GM12878 (cell line): Measurements from ENCODE around the gene ATP5F1D. TPM values are rescaled to one million over a fixed set of nuclear protein-coding genes. Genes with fewer than 3 reads are reported as not detected.

Experiments used
- ATAC-seq: fragments of 200-7000 bp; cut with Tn5 transposase; 3 replicates; pipeline ENCODE4 v1.9.1; 2020; ENCODE audit warnings: mild to moderate bottlenecking, moderate library complexity
- BruUV-seq: library from RNA; stranded (reverse); fragments of 400-500 nt; replicated peaks from 2 replicates; lab custom pipeline; 2021; lab: Mats Ljungman, UMichigan
- CTCF ChIA-PET: fragments of 300-600 bp; sonication (Branson Sonifier 250); formaldehyde crosslinking; extraction: SDS; loops from one replicate; lab custom pipeline; 2021; ENCODE audit warnings: inconsistent platforms; lab: Yijun Ruan, JAX
- POLR2A ChIA-PET: fragments of 350-600 bp; formaldehyde crosslinking; extraction: SDS; loops from one replicate; lab custom pipeline; 2021; ENCODE audit warnings: inconsistent platforms; lab: Charles Lee
- RAD21 ChIA-PET: fragments of 300-600 bp; sonication (Branson Sonifier 250); formaldehyde crosslinking; loops from one replicate; lab custom pipeline; 2023; ENCODE audit warnings: antibody characterized with exemption; ENCODE audit not compliant: unreplicated experiment; lab: Charles Lee
- SMC1A ChIA-PET: fragments of 300-600 bp; sonication (Branson Sonifier 250); formaldehyde crosslinking; loops from one replicate; lab custom pipeline; 2023; ENCODE audit not compliant: unreplicated experiment, uncharacterized antibody; lab: Charles Lee
- DNase-seq: peaks from one replicate; pipeline ENCODE4 v3.0.0-alpha.2; 2011; ENCODE audit warnings: low read depth, low spot score
- FAIRE-seq: peaks from 3 replicates; lab custom pipeline; 2011; peaks lifted over from hg19 to GRCh38; lab: Jason Lieb, UNC
- H2AFZ ChIP-seq: 2 replicates; pipeline ENCODE4 v1.6.0; 2011; ENCODE audit warnings: low read depth, low read length, control low read depth; ENCODE audit not compliant: control insufficient read depth
- H3K27ac ChIP-seq: 2 replicates; pipeline ENCODE4 v1.5.1; 2011; ENCODE audit warnings: control low read depth; ENCODE audit not compliant: control insufficient read depth, insufficient read depth
- H3K27me3 ChIP-seq, 2 experiments: replicated peaks in 1 of 2; 2 replicates each; pipeline versions ENCODE4 v1.6.0 to v1.6.1; 2011; ENCODE audit warnings: low read length in 1 of 2; ENCODE audit not compliant: control insufficient read depth in 2 of 2, insufficient read depth in 2 of 2
- H3K36me3 ChIP-seq, 2 experiments: 2 replicates each; pipeline ENCODE4 v1.5.1; 2011; ENCODE audit warnings: low read length in 1 of 2; ENCODE audit not compliant: control insufficient read depth in 2 of 2, insufficient read depth in 2 of 2
- H3K4me1 ChIP-seq: 2 replicates; pipeline ENCODE4 v1.6.1; 2011; ENCODE audit warnings: mild to moderate bottlenecking, low read length, moderate library complexity, mixed read lengths; ENCODE audit not compliant: control insufficient read depth, insufficient read depth
- H3K4me2 ChIP-seq: 2 replicates; pipeline ENCODE4 v1.6.0; 2011; ENCODE audit warnings: control low read depth; ENCODE audit not compliant: control insufficient read depth, insufficient read depth
- H3K4me3 ChIP-seq: fragments of 200-600 bp; sonication (generic); 2 replicates; pipeline ENCODE4 v1.5.1; 2016
- H3K79me2 ChIP-seq: 2 replicates; pipeline ENCODE4 v1.6.0; 2011; ENCODE audit warnings: low read length; ENCODE audit not compliant: control insufficient read depth, insufficient read depth
- H3K9ac ChIP-seq: 2 replicates; pipeline ENCODE4 v1.8.0; 2011; ENCODE audit warnings: low read length, control low read depth, mixed read lengths; ENCODE audit not compliant: control insufficient read depth, insufficient read depth
- H3K9me3 ChIP-seq: replicated peaks from 3 replicates; pipeline ENCODE4 v1.5.1; 2011; ENCODE audit warnings: mild to moderate bottlenecking, low read length; ENCODE audit not compliant: control insufficient read depth, insufficient read depth
- H4K20me1 ChIP-seq: 2 replicates; pipeline ENCODE4 v1.6.0; 2011; ENCODE audit not compliant: control insufficient read depth, insufficient read depth
- DPF2 ChIP-seq: fragments of 450-650 bp; IDR thresholded peaks from 2 replicates; pipeline ENCODE4 v1.6.1; 2017; ENCODE audit warnings: mild to moderate bottlenecking
- EZH2 ChIP-seq: IDR thresholded peaks from 2 replicates; pipeline ENCODE4 v1.6.1; 2012; ENCODE audit warnings: low read depth, mild to moderate bottlenecking, control low read depth, inconsistent platforms, low read length, borderline replicate concordance; ENCODE audit not compliant: control insufficient read depth
- MAX ChIP-seq: IDR thresholded peaks from 2 replicates; pipeline ENCODE4 v1.6.1; 2012; ENCODE audit warnings: low read depth, low read length, improper control_type of control experiment
- NFYB ChIP-seq: IDR thresholded peaks from 2 replicates; pipeline ENCODE4 v1.6.1; 2011; ENCODE audit warnings: low read depth, mild to moderate bottlenecking, low read length, improper control_type of control experiment, moderate library complexity; ENCODE audit not compliant: insufficient read depth
- NRF1 ChIP-seq: conservative IDR thresholded peaks from 2 replicates; pipeline ENCODE4 v1.6.1; 2011; ENCODE audit warnings: mild to moderate bottlenecking, low read depth, low read length, improper control_type of control experiment
- RAD21 ChIP-seq: IDR thresholded peaks from 2 replicates; pipeline ENCODE4 v1.6.1; 2011; ENCODE audit warnings: mild to moderate bottlenecking, low read depth, low read length, moderate library complexity; ENCODE audit not compliant: insufficient read depth
- RB1 ChIP-seq: fragments of 450-650 bp; formaldehyde crosslinking; IDR thresholded peaks from 2 replicates; pipeline ENCODE4 v1.6.1; 2017; ENCODE audit warnings: mild to moderate bottlenecking, borderline replicate concordance
- SREBF1 ChIP-seq: IDR thresholded peaks from 2 replicates; pipeline ENCODE4 v1.6.1; 2012; ENCODE audit warnings: mild to moderate bottlenecking, low read length
- ZNF384 ChIP-seq: IDR thresholded peaks from 2 replicates; pipeline ENCODE4 v1.6.1; 2012; ENCODE audit warnings: low read depth, mild to moderate bottlenecking, low read length, improper control_type of control experiment, borderline replicate concordance
- WGBS: methylation state at CpG from one replicate; pipeline ENCODE4 v1.1.6; 2016; ENCODE audit warnings: low lambda C conversion rate; ENCODE audit not compliant: insufficient replicate concordance, insufficient coverage; ENCODE audit errors: missing lambda C conversion rate; 5-methylcytosine and 5-hydroxymethylcytosine counted together
- in situ Hi-C: fragments of 300-500 bp; cut with MboI; formaldehyde crosslinking; loops from 9 replicates; pipeline ENCODE4 v1.14.3; 2018; ENCODE audit warnings: mixed read lengths
- intact Hi-C: fragments of 100-400 bp; cut with micrococcal nuclease; formaldehyde crosslinking; loops from one replicate; pipeline ENCODE4 v1.14.2; 2022; ENCODE audit not compliant: unreplicated experiment
- polyA plus RNA-seq, 11 experiments: library from polyadenylated mRNA; depleted of rRNA in 4 of 11; unstranded in 6 of 11; stranded (reverse) in 5 of 11; fragments of >200 nt; fragmentation: Nextera tagmentation in 4 of 11; fragmentation: Illumina TruSeq in 1 of 11; extraction: Ambion mirVana in 4 of 11; extraction: Trizol in 1 of 11; gene quantifications; 1 replicate in 1 of 11; 2 replicates in 10 of 11; pipeline versions ENCODE4 v1.2.1 to v1.2.3, GENCODE V29; 2011 to 2016; ENCODE audit warnings: inconsistent platforms in 2 of 11, missing spikeins in 2 of 11, low read depth in 1 of 11
- total RNA-seq, 4 experiments: library from RNA; depleted of rRNA in 3 of 4; stranded (reverse); fragments of >200 nt in 3 of 4; fragmentation: Illumina TruSeq in 1 of 4; extraction: Trizol in 1 of 4; gene quantifications; 2 replicates each; pipeline versions ENCODE4 v1.2.1 to v1.2.3, GENCODE V29; 2013 to 2021
- TF ChIP-seq, protein P1 (sequence below): IDR thresholded peaks from 2 replicates; pipeline ENCODE4 v1.6.1; 2012; ENCODE audit warnings: low read depth, low read length, improper control_type of control experiment
- TF ChIP-seq, protein P2 (sequence below): fragments of 450-650 bp; IDR thresholded peaks from 2 replicates; pipeline ENCODE4 v1.6.1; 2017; ENCODE audit warnings: antibody characterized with exemption, mild to moderate bottlenecking, moderate library complexity

ATP5F1D gene
- total and polyA plus RNA-seq, 10 of the 15 experiments (the other 5 are each of a cell fraction or from before 2014, with no cell fraction given): 7.2 to 357 (median 49.5) TPM

- POLR2A ChIA-PET: no interaction called here
- Histone ChIP-seq H3K27ac (no peak overlapping the region), H3K9ac (no peak overlapping the region), H4K20me1 (no peaks in the 10 kb centered on the region), H3K27me3 (peaks cover 7 to 8% of the 10 kb centered on the region in 2 experiments; a peak in 3 of 4 replicates), H2AFZ (no peak overlapping the region), H3K79me2 (no peaks in the 10 kb centered on the region), H3K9me3 (no peaks in the 10 kb centered on the region), H3K36me3 (no peaks in the 10 kb centered on the region), H3K4me1 (peaks cover 7% of the 10 kb centered on the region), H3K4me2 (no peak overlapping the region), H3K4me3 (no peak overlapping the region)
- BruUV-seq: no TSS peak
- ATAC-seq (no peak), FAIRE-seq (no peak), DNase-seq (no peak)
- CTCF ChIA-PET: no interaction called here
- RAD21 ChIA-PET: no interaction called here
- in situ Hi-C loops (no loop called here), intact Hi-C loops (no loop called here)
- SMC1A ChIA-PET: interaction anchor here (0.9 kb wide), 1 partner anchor 52 kb away, joined by 3 read pairs; no protein-coding TSS in a partner anchor
- TF ChIP-seq EZH2 (no peak), NRF1 (no peak), RAD21 (no peak), DPF2 (no peak), RB1 (no peak), MAX (no peak), NFYB (no peak), ZNF384 (no peak), SREBF1 (no peak)
- TF ChIP-seq, protein P1, sequence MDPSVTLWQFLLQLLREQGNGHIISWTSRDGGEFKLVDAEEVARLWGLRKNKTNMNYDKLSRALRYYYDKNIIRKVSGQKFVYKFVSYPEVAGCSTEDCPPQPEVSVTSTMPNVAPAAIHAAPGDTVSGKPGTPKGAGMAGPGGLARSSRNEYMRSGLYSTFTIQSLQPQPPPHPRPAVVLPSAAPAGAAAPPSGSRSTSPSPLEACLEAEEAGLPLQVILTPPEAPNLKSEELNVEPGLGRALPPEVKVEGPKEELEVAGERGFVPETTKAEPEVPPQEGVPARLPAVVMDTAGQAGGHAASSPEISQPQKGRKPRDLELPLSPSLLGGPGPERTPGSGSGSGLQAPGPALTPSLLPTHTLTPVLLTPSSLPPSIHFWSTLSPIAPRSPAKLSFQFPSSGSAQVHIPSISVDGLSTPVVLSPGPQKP: no peak
- TF ChIP-seq, protein P2, sequence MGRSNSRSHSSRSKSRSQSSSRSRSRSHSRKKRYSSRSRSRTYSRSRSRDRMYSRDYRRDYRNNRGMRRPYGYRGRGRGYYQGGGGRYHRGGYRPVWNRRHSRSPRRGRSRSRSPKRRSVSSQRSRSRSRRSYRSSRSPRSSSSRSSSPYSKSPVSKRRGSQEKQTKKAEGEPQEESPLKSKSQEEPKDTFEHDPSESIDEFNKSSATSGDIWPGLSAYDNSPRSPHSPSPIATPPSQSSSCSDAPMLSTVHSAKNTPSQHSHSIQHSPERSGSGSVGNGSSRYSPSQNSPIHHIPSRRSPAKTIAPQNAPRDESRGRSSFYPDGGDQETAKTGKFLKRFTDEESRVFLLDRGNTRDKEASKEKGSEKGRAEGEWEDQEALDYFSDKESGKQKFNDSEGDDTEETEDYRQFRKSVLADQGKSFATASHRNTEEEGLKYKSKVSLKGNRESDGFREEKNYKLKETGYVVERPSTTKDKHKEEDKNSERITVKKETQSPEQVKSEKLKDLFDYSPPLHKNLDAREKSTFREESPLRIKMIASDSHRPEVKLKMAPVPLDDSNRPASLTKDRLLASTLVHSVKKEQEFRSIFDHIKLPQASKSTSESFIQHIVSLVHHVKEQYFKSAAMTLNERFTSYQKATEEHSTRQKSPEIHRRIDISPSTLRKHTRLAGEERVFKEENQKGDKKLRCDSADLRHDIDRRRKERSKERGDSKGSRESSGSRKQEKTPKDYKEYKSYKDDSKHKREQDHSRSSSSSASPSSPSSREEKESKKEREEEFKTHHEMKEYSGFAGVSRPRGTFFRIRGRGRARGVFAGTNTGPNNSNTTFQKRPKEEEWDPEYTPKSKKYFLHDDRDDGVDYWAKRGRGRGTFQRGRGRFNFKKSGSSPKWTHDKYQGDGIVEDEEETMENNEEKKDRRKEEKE: no peak
- WGBS: 19% methylated on average over 36 of the region's 38 CpGs
Observed at GRCh38 chr19:1286487-1287353, 45.2 kb downstream of the ATP5F1D start.
